T-helper 22 cell (primary cell): ENCODE measurements around the gene MINDY4.

Source experiments
- DNase-seq: peaks from one replicate; pipeline ENCODE4 v3.0.0-alpha.2; 2020; ENCODE audit warnings: low read depth

MINDY4 gene

DNA sequence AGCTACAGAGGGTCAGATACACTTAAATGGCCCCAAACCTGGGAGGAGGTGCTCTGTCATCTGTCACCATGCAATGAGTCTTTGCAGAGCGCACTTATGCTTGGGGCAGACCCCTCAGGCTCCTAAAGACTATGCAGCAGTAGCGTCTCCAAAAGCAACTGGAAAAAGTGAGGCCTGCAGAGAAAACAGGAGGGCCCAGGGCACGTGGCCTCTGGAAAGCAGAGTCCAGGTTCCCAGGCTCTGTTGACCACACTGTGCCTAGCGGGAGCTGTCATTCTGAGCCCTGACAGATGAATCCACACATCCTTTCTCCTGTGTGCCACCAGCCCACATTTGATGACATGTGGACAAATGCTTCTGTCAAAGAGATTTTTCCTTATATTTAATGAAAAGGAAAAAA is 66.4 kb downstream of the MINDY4 start:
- DNase-seq, result no peak

DNA sequence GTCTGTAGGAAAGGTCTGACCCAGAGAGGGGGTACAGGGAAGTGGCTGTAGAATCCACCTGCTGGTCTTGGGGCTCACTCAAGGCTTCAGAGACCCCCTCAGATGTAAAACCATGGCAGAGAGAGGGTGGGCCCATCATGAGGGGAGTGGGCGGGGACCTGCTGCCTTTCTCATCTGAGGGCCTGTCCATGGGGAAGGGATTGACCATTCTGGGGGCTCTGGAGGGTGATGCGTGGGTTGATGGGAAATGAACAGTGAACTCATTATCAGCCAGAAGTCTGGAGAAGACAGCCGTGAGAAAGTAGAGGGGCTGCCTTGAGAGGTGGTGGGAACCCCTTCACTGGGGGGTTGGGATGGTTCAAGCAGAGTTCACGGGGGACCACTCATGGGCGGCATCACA is 66.8 kb downstream of the MINDY4 start:
- DNase-seq, result no peak

DNA sequence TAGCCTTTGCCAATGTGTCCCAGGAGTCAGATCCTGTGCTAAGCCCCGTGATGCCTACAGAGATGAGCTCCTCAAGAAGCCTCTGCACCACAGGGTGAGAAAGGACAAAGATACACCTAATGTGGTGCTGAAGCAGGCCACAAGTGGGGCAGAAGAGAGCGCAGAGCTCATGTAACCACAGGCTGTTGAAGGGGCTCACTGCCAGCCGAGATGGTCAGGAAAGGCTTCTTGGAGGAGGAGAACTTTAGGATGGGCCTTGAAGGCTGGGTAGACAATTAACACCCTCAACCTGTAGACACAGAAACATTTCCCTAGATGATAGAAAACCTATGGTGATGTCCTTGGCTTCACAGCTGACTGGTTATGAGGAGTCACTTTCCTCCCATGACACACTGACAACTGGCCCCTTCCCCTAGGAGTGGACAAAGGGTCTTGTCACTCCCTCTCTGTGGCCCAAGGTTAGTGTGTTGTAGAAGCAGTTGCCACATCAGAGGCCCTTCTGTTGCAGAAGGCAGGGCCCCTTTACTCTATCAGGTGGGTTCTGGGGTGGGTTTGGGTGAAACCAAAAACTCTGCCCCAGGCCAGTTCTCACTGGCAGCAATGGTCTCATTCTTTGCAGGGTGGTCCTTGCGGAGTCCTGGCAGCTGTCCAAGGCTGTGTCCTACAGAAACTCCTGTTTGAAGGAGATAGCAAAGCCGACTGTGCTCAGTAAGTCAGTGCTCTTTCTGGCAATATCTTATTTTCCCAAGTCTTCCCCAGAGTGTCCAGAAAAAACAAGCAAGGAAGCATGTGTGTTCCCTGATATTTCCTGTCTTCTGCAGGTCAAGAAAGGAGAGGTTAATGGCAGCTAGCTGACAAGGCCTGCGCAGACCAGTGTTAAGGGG is 69.2 kb downstream of the MINDY4 start:
- DNase-seq, result no peak

- DNase-seq, result no peak
Measured at GRCh38 chr7:30841025-30841735, 70.0 kb downstream of the MINDY4 start.

DNA sequence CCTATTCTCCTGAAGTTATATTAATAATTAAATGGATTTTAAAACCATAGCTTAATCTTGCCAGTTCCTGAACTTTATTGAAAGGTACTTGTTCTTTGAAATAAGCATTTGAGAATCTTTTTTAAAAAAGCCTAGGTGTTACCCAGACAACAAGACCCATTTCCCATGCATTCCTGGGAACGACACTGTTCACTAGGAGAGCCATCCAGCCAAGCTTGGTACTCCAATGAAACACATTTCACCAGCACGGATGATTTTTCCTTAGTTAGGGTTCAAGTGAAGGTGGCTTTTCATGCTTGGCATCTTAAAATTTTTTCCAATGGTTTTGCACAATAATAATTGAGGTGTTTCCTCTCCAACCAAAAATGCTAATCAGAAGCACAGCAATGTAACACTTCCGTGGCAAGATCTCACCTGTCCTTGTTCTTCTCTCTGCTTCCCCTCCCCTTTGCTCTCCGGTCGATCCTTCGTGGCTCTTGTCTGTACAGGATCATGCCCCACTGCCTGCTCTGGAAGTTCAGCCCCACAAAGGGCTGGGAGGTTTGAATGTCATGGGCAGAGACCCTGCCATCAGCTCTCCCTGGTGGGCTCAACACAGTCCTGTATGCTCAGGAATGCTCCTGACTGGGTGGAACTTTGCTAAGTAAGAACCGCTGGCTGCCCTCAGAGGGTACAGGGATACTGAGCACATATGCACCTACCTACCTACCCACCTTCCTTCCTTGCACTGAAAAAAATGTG is 70.8 kb downstream of the MINDY4 start:
- DNase-seq, result no peak

DNA sequence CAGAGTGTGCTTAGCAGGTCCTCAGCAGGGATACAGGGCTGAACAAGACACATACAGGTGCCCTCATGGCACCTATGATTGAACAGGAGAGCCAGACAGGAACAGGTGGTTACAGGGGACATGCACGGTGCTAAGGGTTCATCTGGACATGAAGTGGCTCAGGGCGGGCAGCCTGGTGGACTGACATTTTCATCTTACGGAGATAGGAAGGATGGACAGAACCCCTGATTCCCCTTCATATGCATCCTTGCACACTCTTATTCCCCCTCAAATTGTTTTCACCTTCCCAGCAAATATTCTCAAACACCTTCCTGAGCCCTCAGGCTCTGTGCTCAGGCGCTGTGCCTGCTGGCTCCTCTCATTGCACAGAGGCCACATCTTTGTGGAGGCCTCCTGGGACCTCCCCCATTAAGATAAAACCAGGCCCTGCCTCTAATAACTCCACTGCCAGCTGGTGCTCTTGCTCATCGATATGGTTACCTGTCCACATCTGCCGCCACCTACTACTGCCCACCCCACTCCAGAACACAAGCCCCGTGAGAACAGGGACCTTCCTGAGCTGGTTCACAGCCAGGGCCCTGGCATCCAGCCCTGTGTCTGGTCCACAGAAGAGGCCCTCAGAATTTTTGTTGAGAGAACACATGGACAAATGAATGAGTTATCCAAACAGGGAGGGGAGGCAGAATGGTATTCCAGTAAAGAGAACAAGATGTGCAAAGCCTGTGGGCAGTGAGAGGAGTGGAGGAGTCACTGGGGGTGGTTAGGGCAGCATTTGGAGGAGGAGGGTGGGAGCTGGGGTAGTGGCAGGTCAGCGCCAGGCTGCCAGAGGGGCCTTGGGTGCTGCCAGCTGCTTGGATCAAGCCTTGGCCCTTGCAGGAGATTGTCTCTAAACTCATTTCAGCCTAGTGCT is 71.6 kb downstream of the MINDY4 start:
- no peak for DNase-seq

DNA sequence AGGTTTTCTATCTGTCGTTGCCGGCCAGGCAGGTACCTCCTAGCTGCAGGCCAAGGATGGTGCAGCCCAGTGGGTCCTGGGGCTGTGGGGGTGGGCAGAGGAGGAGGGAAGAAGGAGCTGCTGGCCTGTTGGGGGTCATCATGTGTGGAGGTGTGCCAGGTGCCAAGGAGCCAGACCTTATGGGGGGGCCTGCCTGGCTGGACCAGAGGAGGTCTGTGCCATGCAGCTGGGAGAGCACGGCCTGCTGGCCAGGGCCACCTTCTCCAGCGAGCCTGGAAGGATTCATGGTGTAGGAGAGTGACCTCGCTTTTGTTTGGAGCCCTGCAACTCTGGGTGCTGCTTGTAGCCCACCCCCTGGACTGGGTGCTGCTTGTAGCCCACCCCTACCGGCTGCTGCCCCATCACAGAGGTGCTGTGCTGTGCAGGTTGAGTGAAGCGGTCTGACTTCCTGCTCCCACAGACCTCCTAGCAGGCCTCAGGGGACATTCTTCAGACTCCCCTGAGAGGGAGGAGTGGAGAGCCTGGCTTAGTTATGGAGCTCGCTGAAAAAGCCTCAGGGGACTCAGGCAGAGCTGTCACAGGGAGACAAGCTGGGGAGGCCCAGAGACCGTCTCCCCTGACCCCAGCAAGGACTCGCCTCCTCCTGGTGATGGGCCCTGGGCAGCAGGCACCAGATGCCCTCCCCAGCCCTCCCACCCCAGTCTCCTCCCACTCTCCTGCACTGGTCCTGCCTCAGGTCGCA is 72.7 kb downstream of the MINDY4 start:
- DNase-seq, result no peak

DNA sequence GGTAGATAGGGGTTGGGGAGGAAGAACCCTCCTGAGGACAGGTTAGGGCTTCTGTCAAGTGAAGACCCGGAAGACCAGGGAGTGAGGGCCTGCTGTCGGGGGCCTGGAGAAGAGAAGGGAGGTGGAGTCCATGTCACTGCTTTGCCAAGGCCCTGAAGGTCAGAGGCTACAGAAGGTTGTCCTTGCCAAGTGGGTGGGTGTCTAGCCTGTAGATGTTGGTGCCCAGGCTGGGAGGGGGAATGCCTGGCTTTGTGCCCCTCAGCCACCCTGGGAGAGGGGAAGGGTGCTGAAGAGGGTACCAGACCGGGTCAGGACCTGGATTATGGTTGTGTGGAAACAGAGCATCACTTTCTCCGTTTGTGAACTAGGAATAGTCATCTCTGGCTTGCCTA is 73.3 kb downstream of the MINDY4 start:
- no peak for DNase-seq

DNA sequence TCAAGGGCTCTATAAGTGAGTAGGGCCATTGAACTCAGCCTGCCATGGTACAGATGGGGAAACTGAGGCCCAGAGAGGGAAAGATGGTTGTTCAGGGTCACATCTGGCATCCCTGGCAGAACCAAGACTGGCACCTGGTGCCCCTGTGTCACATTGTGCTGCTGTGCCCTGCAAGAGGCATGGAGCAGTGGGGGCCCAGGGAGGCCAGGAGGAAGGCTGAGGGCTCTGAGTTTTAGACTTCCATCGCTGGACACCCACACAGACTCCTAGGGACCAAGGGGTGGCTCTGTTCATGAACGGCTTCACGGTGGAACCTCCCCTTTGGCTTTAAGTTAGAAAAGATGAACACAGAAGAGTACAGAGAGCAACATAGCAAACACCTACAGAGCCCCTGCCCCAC is 73.7 kb downstream of the MINDY4 start:
- no peak for DNase-seq

- DNase-seq, result no peak
Measured at GRCh38 chr7:30845426-30846135, 74.4 kb downstream of the MINDY4 start.

DNA sequence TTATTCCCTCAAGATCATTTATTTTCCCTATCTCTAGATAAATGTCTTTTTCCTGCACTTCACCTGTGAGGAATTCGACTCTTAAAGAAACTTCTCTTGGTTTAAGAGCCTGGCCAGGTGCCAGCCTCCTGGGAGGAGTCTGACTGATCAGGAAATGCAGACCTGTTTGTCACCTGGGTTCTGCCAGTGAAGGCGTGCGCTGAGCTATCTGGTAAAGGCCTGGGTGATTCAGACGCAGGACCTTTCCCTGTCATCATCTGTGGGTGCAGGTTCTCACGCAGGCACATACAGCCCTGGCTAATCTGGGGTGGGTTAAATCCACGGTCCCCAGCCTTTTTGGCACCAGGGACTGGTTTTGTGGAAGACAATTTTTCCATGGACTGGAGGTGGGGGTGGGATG is 75.2 kb downstream of the MINDY4 start:
- DNase-seq, result no peak

GRCh38 chr7:30848121-30848855 is 77.1 kb downstream of the MINDY4 start:
- no peak for DNase-seq

GRCh38 chr7:30849565-30849964 is 78.3 kb downstream of the MINDY4 start:
- DNase-seq, result no peak

GRCh38 chr7:30850426-30850825 is 79.2 kb downstream of the MINDY4 start:
- DNase-seq, result no peak

DNA sequence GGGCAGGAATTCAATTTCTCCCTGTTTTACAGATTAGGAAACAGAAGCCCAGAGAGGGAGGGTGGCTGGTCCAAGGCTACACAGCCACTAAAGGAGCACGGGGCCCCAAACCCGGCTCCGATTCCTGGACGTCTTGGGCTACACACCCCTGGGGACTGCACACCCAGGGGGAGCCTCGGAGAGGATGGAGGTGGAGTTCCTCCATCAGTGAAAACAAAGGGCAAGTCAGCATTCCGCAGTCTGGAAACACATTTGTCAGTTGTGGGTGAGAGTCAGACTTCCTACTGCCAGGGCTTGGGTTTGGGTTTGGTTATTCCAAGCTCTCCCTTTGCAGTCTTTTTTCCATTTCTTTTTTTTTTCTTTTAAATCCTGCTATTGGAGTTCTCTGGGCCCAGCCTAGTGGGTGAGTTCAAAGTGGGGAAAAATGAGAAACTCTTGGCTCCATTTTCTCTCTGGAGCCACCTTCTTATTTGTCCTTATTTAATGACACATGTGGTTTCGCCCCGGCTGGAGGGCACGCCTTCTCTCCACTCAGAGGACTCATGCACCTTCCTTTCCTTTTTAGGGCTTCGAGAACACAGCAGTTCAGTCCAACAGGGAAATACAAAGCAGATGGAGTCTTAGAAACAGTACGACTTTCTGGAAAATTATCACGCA is 80.6 kb downstream of the MINDY4 start:
- DNase-seq, result no peak

- DNase-seq, result no peak
Measured at GRCh38 chr7:30852308-30852684, 81.1 kb downstream of the MINDY4 start.

DNA sequence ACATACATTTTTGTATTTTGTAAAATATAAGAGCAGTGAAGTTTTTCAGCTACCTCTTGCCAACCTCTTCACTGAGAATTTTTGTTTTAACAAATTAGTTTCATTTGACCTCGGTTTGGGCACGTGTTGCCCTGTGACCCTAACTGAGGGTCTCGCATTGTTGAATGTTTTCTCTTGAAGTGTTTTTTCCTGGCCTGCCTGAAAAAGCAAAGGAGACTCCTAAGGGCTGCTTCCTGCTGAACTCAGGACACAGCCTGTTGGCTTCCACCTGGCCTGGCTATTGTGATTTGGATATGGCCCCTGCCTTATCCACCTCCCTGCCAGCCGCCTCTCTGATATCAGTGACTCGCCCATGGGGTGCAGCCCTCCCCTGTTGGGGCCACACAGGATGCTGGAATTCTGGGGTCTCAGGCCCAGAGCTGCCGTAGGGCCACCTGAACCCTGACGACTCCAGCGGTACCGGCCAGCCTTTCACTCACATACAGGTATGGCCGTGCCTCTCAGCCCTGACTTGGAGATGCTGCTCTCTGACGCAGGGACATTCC is 81.6 kb downstream of the MINDY4 start:
- no peak for DNase-seq

- no peak for DNase-seq
Measured at GRCh38 chr7:30853576-30853975, 82.4 kb downstream of the MINDY4 start.

DNA sequence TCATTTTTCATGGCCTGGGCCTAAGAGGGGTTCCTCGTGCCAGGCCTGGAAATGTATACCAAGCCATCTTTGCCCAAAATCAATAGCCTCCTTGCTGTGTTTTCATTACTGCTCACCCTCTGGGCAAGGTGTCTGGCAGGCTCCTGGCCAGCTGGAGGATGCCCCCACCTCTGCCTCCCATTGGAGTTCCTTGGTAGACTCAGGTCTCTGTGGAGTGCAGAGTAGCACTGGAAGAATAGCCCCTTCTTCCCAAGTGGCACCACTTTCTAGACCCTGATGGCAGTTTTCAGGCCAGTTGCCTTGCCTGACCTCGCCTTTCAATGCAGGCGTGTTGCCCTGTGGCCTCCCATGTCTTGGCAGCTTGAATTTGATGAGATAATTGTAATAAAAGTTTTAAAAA is 84.7 kb downstream of the MINDY4 start:
- no peak for DNase-seq
